GM18907 (cell line): ENCODE data around the gene ZNF17.
"Not testable (repeated sequence)": the region's sequence is repeated elsewhere in the genome, so short reads cannot be mapped to it uniquely, and the experiment has no call there.

Experiments
- ATAC-seq: cut with Tn5 transposase; IDR thresholded peaks from one replicate; pipeline ENCODE4 v1.9.1; 2021; ENCODE audit warnings: mild to moderate bottlenecking, moderate library complexity; ENCODE audit not compliant: unreplicated experiment

Gene ZNF17

DNA sequence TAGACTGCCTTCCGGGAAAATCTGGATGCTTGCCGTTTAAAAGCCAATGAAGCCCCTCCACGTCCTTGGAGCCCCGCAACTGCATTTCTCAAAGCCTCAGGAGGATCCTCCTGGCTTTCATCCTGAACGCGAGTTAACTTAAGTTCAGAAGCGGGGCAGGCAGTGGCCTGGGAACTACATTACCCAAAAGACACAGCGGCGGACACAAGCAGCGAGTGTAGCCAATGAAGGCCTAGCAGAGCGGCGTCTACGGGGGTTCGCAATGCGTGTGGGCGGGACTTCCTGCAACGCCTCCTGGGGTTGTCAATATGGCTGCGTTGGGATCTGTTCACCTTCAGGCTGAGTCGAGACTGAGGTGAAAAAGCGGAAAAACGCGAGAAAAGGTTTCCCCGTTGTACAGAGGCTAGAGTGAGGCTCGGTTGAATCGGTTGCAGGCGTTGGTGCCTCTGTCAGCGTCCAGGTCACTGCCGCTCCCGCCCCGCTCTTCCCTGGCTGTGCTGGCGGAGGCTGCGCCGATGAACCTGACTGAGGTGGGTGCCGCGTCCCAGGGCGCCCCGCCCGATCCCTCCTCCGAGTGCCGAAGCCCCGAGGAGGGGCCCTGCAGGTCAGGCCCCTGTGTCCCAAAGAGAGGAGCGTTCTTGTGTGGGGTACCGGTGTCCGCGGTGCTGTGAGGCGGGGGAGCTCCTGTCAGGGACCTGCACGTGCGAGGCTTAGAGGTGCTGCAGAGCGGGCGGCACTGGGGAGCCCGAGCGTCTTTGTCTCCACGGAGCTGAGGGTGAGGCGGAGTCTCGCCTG lies at the start of gene ZNF17:
Gene ZNF17, plus strand, starts transcription at position 285 of the 795 bp plus-strand sequence. CDS start 2,455 bp downstream, outside the sequence.
- peak; percentile 98 for ATAC-seq

- no peak for ATAC-seq
These were observed 48.5 kb upstream of the ZNF17 start for GRCh38 chr19:57362419-57362818.

DNA sequence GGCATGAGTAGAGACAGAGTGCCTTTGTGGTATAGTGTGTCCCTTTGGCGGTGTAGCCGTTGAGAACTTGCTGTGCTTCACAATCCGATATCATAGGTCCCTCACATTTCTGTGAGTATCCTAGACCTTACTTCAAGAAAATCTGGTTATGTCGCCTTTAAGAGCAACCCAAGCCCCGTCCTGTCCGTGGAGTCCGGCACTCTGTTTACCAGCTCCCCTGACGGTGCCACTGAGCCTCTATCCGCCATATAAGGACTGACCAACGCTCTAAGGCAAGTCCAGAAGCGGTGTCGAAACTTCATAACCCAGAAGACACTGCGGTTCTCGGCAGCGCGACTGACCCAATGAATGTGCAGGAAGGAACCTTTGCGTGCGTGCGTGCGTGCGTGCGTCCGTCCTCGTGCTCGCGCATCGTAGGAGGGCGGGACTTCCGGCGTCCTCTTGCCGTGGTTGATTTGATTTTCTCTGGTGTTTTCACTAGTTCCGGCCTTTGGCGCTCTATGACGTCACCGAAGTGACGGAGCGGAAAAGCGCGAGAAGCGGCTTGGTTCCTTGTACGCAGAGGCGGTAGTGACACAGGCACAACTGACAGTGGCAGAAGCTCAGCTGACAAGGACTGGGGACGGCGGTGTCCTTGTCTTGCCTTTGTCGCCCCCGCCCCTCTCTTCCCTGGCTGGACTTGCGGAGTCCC lies 47.8 kb upstream of the ZNF17 start, which contains the start of the genes TRAPPC2B and ZNF547:
Gene TRAPPC2B, plus strand, starts transcription at position 555 of the 691 bp plus-strand sequence. CDS start 1,283 bp downstream, outside the sequence.
Gene ZNF547, plus strand, starts transcription at position 555 of the 691 bp plus-strand sequence. CDS start 5,005 bp downstream, outside the sequence.
- ATAC-seq, result peak; percentile 96

DNA sequence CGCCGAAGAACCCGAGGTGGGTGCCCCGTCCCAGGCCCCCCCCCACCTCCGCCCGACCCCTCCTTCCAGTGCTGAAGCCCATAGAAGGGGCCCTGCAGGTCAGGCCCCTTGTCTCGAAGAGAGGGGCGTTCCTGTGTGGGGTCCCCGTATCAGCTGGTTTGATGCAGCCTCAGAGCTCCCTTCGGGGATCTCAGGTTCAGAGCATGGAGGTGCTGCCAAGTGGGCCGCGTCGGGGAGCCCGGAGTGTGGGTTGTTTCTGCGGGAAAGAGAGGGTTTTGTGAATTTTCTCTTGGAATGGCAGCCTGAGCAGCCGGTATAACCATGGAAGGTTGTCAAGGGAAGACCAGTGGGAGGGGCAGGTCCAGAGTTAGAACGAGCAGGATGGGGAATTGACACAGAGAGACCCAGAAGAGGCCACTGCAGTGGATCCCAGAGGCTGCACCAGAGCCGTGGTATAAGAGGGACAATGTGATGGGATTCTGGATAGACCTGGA lies 47.2 kb upstream of the ZNF17 start:
- no peak for ATAC-seq

- ATAC-seq, result no peak
These were observed 44.2 kb upstream of the ZNF17 start for GRCh38 chr19:57366776-57367175.

DNA sequence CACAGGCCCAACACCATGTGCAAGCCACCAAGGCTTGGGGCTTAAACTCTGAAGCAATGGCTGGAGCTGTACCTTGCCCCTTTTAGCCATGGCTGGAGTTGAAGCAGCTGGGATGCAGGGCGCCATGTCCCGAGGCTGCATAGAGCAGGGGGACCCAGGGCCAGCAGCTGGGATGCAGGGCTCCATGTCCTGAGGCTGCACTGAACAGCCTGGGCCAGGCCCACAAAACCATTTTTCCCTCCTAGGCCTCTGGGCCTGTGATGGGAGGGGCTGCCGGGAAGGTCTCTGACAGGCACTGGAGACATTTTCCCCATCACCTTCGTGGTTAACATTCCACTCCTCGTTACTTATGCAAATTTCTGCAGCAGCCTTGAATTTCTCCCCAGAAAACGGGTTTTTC lies 36.8 kb upstream of the ZNF17 start:
- no peak for ATAC-seq

GRCh38 chr19:57374647-57375046 lies 36.3 kb upstream of the ZNF17 start:
- not testable (repeated sequence) for ATAC-seq

- ATAC-seq, result no peak
These were observed 34.8 kb upstream of the ZNF17 start for GRCh38 chr19:57376151-57376550.

- no peak for ATAC-seq
These were observed 33.3 kb upstream of the ZNF17 start for GRCh38 chr19:57377498-57378146.

- ATAC-seq, result no peak
These were observed 30.0 kb upstream of the ZNF17 start for GRCh38 chr19:57380923-57381322.

- ATAC-seq, result no peak
These were observed 28.0 kb upstream of the ZNF17 start for GRCh38 chr19:57382806-57383488.

- no peak for ATAC-seq
These were observed 21.7 kb upstream of the ZNF17 start for GRCh38 chr19:57389194-57389729.

DNA sequence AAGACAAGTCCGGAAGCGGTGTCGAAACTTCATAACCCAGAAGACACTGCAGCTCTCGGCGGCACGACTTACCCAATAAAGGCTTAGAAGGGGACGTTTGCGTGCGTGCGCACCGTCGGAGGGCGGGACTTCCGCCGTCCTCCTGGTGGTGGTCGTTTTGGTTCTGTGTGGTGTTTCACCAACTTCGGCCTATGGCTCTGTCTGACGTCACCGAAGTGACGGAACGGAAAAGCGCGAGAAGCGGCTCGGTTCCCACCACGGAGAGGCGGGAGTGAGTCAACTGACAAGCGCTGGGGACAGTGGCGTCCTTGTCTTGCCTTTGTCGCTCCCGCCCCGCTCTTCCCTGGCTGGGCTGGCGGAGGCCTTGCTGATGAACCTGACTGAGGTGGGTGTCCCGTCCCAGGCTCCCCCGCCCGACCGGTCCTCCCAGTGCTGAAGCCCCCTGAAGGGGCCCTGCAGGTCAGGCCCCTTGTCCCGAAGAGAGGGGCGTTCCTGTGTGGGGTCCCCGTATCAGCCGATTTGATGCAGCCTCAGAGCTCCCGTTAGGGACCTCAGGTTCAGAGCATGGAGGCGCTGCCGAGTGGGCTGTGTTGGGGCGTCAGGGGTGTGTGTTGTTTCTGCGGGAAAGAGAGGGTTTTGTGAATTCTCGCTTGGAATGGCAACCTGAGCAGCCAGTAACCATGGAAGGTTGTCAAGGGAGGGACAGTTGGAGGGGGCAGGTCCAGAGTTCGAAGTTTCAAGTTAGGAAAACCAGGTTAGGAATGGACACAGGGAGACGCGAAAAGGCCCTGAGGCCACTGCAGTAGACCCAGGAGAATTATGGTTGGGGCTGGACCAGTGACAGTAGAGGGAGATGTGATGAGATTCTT lies 21.0 kb upstream of the ZNF17 start, which contains the start of gene ZNF548:
Gene ZNF548, plus strand, starts transcription at position 125 of the 869 bp plus-strand sequence. Its CDS starts 246 bp downstream, at position 371.
- ATAC-seq, result peak; percentile 99

GRCh38 chr19:57395710-57396109 lies 15.3 kb upstream of the ZNF17 start:
- no peak for ATAC-seq

- no peak for ATAC-seq
These were observed 12.1 kb upstream of the ZNF17 start for GRCh38 chr19:57398868-57399267.

DNA sequence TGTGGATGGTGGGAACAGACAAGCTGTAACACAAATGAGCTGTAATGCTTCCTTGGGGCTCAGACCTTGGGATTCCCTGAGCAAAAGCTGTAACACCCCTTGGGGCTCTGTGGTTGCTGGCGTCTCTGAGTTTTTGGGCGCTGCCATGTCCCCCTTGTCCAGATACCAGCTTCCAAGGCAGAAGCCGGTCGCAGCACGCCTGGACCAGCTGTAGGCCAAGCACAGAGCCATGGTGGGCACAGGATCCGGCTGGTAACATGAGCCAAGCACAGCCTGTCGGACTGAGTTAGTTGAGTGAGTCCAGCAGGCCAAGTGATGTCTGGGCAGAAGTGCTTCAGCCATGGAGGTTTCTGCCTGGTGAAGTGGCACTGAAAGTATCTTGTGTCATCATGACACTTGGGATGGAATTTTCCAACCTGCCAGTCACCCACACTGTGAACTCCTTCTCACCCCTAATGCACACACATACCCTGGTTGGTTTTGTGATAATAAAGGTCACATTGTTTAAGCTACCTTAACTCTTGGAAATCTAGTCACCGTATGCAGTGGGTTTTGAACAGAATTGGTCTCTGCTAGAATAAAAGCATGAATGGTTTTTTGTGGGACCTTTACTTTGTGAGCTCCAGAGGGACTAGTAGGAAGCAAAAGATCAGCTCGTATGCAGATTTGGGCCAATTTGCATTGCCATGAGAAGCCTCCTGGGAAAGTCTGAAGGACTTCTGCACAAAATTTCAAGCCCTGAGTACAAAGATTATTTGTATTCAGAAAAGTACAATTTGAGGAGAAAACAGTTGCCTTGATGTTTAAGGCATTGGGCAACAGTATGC lies 7.0 kb upstream of the ZNF17 start:
- no peak for ATAC-seq

- ATAC-seq, result no peak
These were observed 4.3 kb upstream of the ZNF17 start for GRCh38 chr19:57406516-57407123.

GRCh38 chr19:57419439-57419838 lies 8.5 kb downstream of the ZNF17 start:
- no peak for ATAC-seq
